GM19238 (cell line): ENCODE measurements around the gene NGEF.
"Not testable (repeated sequence)": the region's sequence is repeated elsewhere in the genome, so short reads cannot be mapped to it uniquely, and the experiment has no call there.

Source experiments
- DNase-seq: peaks from one replicate; pipeline ENCODE4 v3.0.0; 2011; ENCODE audit warnings: low spot score; ENCODE audit not compliant: insufficient read length

Gene NGEF

GRCh38 chr2:232929303-232930058, 83.6 kb downstream of the NGEF start:
- DNase-seq = no peak

GRCh38 chr2:232928551-232929302, 84.3 kb downstream of the NGEF start:
- no peak for DNase-seq

DNA sequence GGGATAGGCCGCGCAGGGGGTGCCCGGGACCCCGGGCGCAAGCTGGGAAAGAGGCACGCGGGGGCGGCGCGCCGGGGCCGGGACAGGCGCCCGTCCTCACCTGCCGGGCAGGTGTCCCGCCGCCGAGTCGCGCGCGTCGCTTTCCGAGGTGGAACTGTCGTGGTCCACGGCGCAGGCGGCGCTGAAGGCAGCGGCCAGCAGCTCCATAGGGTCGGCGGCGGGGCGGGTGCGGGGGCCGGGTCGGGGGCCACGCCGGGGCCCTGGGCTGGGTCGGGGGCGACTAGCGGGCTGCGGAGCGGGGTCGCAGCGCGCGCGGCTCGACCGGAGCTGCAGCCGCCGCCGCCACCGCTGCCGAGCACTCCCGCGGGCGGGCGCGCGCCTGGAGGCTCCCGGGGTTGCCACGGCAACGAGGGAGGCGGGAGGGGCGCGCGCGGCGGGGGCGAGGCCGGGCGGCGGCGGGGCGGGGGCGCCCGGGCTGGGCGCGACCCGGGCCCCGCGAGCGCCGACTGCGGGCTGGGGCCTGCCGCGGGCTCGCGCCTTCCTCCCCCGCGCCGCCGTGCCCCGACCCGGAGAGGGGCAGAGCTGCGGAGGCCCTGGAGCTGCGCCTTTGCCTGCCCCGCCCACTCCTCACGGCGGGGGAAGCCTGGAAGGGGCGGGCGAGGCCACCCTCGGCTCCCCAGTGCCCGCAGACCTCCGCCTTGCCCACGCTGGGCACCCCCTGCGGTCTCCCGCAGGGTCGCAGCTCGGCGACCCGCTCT, 85.1 kb downstream of the NGEF start:
- no peak for DNase-seq

DNA sequence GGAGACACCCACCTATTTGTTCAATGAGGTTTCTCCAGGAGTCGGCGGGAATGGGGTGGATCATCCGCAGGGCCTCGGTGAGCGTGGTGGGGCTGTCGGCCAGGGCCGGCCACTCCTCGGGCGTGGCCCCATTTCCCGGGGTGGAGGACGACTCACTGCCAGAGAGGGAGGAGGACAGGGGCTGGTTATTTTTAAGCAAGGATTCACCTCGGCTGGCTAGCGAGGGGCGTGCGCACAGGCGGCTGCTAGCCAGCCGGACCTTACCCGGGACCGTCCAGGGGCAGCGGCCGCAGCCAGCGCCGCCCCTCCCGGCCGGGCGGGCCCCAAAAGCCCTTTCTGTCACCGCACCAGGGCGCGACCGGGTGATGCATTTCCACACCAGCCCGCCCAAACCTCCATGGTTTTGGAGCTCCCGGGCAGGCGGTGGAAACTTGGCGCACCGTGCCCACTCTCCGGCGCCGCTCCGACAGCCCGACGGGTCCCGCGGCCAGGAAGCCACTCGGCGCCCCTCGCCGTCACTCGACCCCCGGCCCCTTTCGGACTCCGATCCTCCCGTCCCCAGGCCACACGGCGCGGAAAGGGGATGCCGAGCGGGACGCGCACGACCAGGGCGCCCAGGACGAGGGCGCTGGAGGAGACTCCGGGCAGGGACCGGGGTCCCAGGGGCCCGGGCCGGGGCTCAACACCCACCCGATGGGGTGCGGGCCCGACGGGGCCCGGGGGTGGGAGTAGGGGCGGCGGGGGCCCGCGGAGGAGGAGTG, 85.8 kb downstream of the NGEF start:
- no peak for DNase-seq

GRCh38 chr2:232926431-232926939, 86.6 kb downstream of the NGEF start:
- no peak for DNase-seq

GRCh38 chr2:232925821-232926156, 87.3 kb downstream of the NGEF start:
- no peak for DNase-seq

GRCh38 chr2:232925153-232925820, 87.8 kb downstream of the NGEF start:
- DNase-seq = no peak

GRCh38 chr2:232924433-232924832, 88.6 kb downstream of the NGEF start:
- DNase-seq = no peak

GRCh38 chr2:232920760-232921159, 92.3 kb downstream of the NGEF start:
- no peak for DNase-seq

GRCh38 chr2:232920055-232920454, 93.0 kb downstream of the NGEF start:
- no peak for DNase-seq

GRCh38 chr2:232919141-232919540, 93.9 kb downstream of the NGEF start:
- DNase-seq = no peak

GRCh38 chr2:232913903-232914302, 99.2 kb downstream of the NGEF start:
- DNase-seq = no peak

GRCh38 chr2:232911712-232912277, 101.3 kb downstream of the NGEF start:
- DNase-seq = no peak

DNA sequence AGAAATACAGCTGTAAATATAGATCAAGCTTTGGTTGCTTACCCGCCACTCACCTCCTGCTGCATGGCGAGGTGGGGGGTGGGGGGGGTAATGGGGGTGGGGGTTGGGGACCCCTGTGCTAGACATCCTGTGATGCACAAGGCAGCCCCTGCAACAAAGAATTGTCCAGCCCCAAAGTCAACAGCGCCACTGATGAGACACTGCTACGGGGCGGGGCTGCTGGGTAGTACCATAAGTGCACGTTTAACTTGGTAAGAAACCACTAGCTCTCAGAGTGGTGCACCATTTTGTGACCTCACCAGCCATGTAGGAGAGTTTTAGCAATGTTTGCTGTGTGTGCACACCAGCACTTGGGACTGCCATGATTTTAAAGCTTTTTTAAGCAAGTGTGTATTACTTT, 102.7 kb downstream of the NGEF start:
- DNase-seq = no peak

GRCh38 chr2:232908695-232909094, 104.4 kb downstream of the NGEF start:
- no peak for DNase-seq

DNA sequence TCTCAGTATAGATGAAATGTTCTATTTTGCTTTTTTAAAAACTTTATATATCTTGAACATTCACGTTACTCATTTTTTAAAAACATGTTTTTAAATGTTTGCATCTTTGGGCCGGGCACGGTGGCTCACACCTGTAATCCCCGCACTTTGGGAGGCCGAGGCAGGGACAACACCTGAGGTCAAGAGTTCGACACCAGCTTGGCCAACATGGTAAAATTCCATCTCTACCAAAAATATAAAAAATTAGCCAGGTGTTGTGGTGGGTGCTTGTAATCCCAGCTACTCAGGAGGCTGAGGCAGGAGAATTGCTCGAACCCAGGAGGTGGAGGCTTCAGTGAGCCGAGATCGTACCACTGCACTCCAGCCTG, 105.4 kb downstream of the NGEF start:
- DNase-seq = not testable (repeated sequence)

GRCh38 chr2:232906867-232907717, 106.0 kb downstream of the NGEF start:
- DNase-seq = not testable (repeated sequence)

- no peak for DNase-seq
Observed at GRCh38 chr2:232903989-232904388, 109.1 kb downstream of the NGEF start.

DNA sequence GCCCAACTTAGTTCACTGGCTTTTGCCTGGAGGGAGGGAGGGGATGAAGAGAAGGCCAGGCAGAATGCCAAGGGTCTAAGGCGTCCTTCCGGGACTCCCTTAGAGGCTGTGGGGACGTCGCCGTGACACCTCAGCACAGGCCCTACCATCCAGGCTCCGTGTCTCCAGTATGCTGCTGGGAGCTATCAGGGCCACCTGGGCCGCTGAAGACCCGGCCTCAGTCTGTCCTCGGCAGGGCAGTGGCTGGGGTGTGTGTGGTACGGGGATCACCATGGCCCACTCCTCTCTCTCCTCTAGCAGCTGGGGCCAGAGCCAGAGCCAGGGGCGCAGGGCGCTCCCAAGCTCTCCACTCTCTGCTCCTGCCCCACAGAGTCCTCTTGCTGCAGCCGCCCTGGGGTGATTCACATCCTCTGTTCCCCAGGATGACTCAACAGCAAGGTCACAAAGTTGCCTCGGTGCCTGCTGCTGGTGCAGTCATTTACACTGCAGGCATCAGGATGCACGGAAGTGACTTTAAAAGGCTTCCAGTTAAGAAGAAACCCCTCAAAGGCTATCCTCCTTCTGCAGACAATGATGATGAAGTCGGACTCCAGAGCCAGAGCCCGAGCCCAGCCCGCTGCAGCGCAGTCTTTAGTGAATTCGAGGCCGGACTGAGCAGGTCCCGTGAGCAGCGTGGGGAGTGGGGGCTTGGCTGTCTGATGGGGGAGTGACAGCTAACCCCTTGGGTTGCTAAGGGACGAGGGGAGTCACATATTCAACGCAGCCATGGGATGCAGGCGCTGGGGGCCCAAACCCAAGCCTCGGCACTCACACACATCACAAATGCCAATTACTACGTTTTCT, 111.1 kb downstream of the NGEF start:
- DNase-seq = no peak
